Measurements from ENCODE around the gene ID2. TPM values are rescaled to one million over a fixed set of nuclear protein-coding genes. Genes with fewer than 3 reads are reported as not detected.

Gene ID2
- total RNA-seq, 4 donors from 2014 or later, result 329 to 437 (median 382) TPM

DNA sequence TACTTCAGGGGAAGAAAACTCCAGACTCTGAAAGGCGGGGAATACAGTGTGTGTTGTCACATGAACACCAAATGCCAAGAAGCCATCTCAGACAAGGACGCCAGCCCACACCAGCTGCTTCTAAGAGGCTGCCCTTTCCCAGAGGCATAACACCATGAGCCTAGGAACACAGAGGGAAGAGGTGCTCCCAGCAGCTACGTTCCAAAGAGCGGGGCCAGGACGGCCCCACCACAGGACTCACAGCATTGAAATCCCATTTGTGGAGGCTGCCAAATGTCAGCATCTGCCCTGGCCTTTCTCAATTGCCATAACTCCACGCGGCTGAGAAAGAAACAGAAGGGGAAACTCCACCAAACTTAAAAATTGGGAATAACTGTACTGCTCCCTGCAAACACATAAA lies 20.1 kb upstream of the ID2 start:
- H3K27ac ChIP-seq, result peak overlapping the region in 3 of 4 donors; percentile 28 to 53 (median 30)

DNA sequence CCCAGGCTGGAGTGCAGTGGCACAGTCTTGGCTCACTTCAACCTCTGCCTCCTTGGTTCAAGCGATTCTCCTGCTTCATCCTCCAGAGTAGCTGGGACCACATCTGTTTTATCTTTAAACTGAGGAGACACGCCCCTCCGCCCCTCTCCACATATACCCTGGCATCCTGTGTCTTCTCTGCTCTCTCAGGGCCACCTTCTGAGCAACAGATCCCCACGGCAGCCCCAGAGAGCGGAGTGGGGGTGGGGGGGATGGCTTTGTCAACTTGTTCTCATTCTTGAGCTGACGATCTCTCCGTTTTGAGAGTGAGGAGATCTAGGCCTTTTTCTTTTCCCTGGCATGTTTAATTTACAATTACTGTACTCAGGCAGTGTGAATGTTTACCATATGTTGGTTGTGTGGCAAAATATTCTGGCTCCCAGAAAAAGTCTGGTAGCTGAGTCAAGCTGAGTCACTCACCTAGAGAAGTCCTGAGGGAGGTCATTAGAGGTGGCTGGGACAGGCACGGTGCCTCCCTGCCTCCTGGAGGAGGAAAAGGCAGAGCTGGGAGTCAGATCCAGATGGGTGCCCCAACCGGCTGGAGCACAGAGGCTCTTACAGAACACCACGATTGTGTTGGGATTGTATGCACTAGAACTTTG lies 19.5 kb upstream of the ID2 start:
- intact Hi-C loops (cut with DNase I; ENCODE audit: low total_unique reads) (no loop called here), in situ Hi-C loops (cut with MboI; ENCODE audit: low pct_ligation_motif_present in 1 of 4, low pct_unique_long_range_greater_than_20kb in 1 of 4, low sequenced_read_pairs in 3 of 4) (no loop called here)
- no peaks in the 10 kb centered on the region for H3K36me3 ChIP-seq
- H3K27ac ChIP-seq, result peak overlapping the region in 3 of 4 donors; percentile 28 to 53 (median 30)
- TF ChIP-seq POLR2A (IDR thresholded peaks at IDR 0.05) (no peak), EP300 (IDR thresholded peaks at IDR 0.05; ENCODE audit: low read depth) (no peak)
- TF ChIP-seq, protein P1, sequence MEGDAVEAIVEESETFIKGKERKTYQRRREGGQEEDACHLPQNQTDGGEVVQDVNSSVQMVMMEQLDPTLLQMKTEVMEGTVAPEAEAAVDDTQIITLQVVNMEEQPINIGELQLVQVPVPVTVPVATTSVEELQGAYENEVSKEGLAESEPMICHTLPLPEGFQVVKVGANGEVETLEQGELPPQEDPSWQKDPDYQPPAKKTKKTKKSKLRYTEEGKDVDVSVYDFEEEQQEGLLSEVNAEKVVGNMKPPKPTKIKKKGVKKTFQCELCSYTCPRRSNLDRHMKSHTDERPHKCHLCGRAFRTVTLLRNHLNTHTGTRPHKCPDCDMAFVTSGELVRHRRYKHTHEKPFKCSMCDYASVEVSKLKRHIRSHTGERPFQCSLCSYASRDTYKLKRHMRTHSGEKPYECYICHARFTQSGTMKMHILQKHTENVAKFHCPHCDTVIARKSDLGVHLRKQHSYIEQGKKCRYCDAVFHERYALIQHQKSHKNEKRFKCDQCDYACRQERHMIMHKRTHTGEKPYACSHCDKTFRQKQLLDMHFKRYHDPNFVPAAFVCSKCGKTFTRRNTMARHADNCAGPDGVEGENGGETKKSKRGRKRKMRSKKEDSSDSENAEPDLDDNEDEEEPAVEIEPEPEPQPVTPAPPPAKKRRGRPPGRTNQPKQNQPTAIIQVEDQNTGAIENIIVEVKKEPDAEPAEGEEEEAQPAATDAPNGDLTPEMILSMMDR (IDR thresholded peaks at IDR 0.05), result no peak
- no peaks in the 10 kb centered on the region for H3K9me3 ChIP-seq
- peaks cover 0 to 10% (median 8%) of the 10 kb centered on the region in 4 donors for H3K4me1 ChIP-seq
- H3K27me3 ChIP-seq, result no peaks in the 10 kb centered on the region
- H3K4me3 ChIP-seq, result no peak overlapping the region
- DNase-seq, result no peak
- WGBS, 2 donors (ENCODE audit: low coverage in 1 of 2), result 79 to 92% methylated on average over 6 to 10 of the region's 10 CpGs

More for the DNA sequence above, 20.1 kb upstream of the ID2 start:
- H3K9me3 ChIP-seq, result no peaks in the 10 kb centered on the region
- DNase-seq, result no peak
- no peaks in the 10 kb centered on the region for H3K36me3 ChIP-seq
- 74% methylated on average over 7 of the region's 7 CpGs; no CpG with 5 or more reads in 1 of the 2 donors for WGBS, 2 donors (ENCODE audit: low coverage in 1 of 2)
- intact Hi-C loops (cut with DNase I; ENCODE audit: low total_unique reads), result no loop called here
- in situ Hi-C loops (cut with MboI; ENCODE audit: low pct_ligation_motif_present in 1 of 4, low pct_unique_long_range_greater_than_20kb in 1 of 4, low sequenced_read_pairs in 3 of 4), result no loop called here
- TF ChIP-seq POLR2AphosphoS5 (IDR thresholded peaks at IDR 0.05), result peak in 1 of 3 donors; percentile 9
- no peak for TF ChIP-seq POLR2A (IDR thresholded peaks at IDR 0.05)
- peaks cover 0 to 10% (median 8%) of the 10 kb centered on the region in 4 donors for H3K4me1 ChIP-seq
- no peak overlapping the region for H3K4me3 ChIP-seq
- no peaks in the 10 kb centered on the region for H3K27me3 ChIP-seq

- in situ Hi-C loops (cut with MboI; ENCODE audit: low pct_ligation_motif_present in 1 of 4, low pct_unique_long_range_greater_than_20kb in 1 of 4, low sequenced_read_pairs in 3 of 4), result no loop called here
Measured at GRCh38 chr2:8663997-8664396, 17.9 kb upstream of the ID2 start.

GRCh38 chr2:8666581-8666980 lies 15.3 kb upstream of the ID2 start:
- in situ Hi-C loops (cut with MboI; ENCODE audit: low pct_ligation_motif_present in 1 of 4, low pct_unique_long_range_greater_than_20kb in 1 of 4, low sequenced_read_pairs in 3 of 4) (no loop called here), intact Hi-C loops (cut with DNase I; ENCODE audit: low total_unique reads) (no loop called here)
- H3K27me3 ChIP-seq, result no peaks in the 10 kb centered on the region
- no peak overlapping the region for H3K27ac ChIP-seq
- peaks cover 0 to 14% (median 8%) of the 10 kb centered on the region in 4 donors for H3K4me1 ChIP-seq
- H3K4me3 ChIP-seq, result no peak overlapping the region
- TF ChIP-seq, protein P1 (IDR thresholded peaks at IDR 0.05), result no peak
- no peak for TF ChIP-seq EP300 (IDR thresholded peaks at IDR 0.05; ENCODE audit: low read depth)
- no peak for TF ChIP-seq POLR2A (IDR thresholded peaks at IDR 0.05)
- TF ChIP-seq POLR2AphosphoS5 (IDR thresholded peaks at IDR 0.05), result no peak
- WGBS, 2 donors (ENCODE audit: low coverage in 1 of 2), result 81 to 95% methylated on average over 5 of the region's 5 CpGs
- no peaks in the 10 kb centered on the region for H3K36me3 ChIP-seq
- DNase-seq, result no peak
- H3K9me3 ChIP-seq, result no peaks in the 10 kb centered on the region

More at GRCh38 chr2:8663997-8664396, 17.9 kb upstream of the ID2 start:
- H3K27me3 ChIP-seq, result no peaks in the 10 kb centered on the region
- no peaks in the 10 kb centered on the region for H3K36me3 ChIP-seq
- no peak overlapping the region for H3K27ac ChIP-seq
- H3K9me3 ChIP-seq, result no peaks in the 10 kb centered on the region
- intact Hi-C loops (cut with DNase I; ENCODE audit: low total_unique reads), result no loop called here
- H3K4me3 ChIP-seq, result no peak overlapping the region
- DNase-seq, result no peak
- TF ChIP-seq POLR2A (IDR thresholded peaks at IDR 0.05) (no peak), POLR2AphosphoS5 (IDR thresholded peaks at IDR 0.05) (no peak), EP300 (IDR thresholded peaks at IDR 0.05; ENCODE audit: low read depth) (no peak)
- TF ChIP-seq, protein P1 (IDR thresholded peaks at IDR 0.05), result no peak
- peaks cover 0 to 11% (median 9%) of the 10 kb centered on the region in 4 donors for H3K4me1 ChIP-seq
- WGBS, 2 donors (ENCODE audit: low coverage in 1 of 2), result 82% methylated on average over 13 of the region's 13 CpGs; no CpG with 5 or more reads in 1 of the 2 donors

All from transverse colon (tissue), 4 donors.